HCT116 (cell line): ENCODE measurements around the gene ADH6. TPM values are rescaled to one million over a fixed set of nuclear protein-coding genes. Genes with fewer than 3 reads are reported as not detected.

Experiments
- ATAC-seq: fragments of 200-7000 bp; cut with Tn5 transposase; 2 replicates; pipeline ENCODE4 v1.9.1; 2020; ENCODE audit warnings: mild to moderate bottlenecking, moderate library complexity
- BruUV-seq: library from RNA; stranded (reverse); fragments of 400-500 nt; replicated peaks from 2 replicates; lab custom pipeline; 2021; lab: Mats Ljungman, UMichigan
- CTCF ChIA-PET: fragments of 300-600 bp; sonication (Branson Sonifier 250); formaldehyde crosslinking; loops from one replicate; lab custom pipeline; 2021; ENCODE audit warnings: antibody characterized with exemption; lab: Charles Lee
- POLR2A ChIA-PET: fragments of 300-600, 350-600 bp; sonication (Branson Sonifier 250); formaldehyde crosslinking; loops from one replicate; lab custom pipeline; 2021; ENCODE audit warnings: antibody characterized with exemption; lab: Charles Lee
- RAD21 ChIA-PET, 2 experiments: fragments of 300-600 bp; sonication (Branson Sonifier 250); formaldehyde crosslinking; loops; one replicate each; lab custom pipeline; 2023; ENCODE audit warnings: low total read pairs in 2 of 2; ENCODE audit not compliant: uncharacterized antibody in 2 of 2, unreplicated experiment in 2 of 2, low non-redundant PET in 1 of 2; lab: Charles Lee
- DNase-seq: peaks from one replicate; pipeline ENCODE4 v3.0.0-alpha.2; 2010; ENCODE audit warnings: low read depth, low spot score
- H2AFZ ChIP-seq: fragments of 200-600 bp; shearing (Covaris generic), sonication (generic); 2 replicates; pipeline ENCODE4 v1.6.1; 2017; ENCODE audit warnings: low read depth, mixed run types, mixed read lengths, antibody characterized with exemption, low read length; ENCODE audit not compliant: poor library complexity, severe bottlenecking
- H3K27ac ChIP-seq: 2 replicates; pipeline ENCODE4 v1.5.1; 2012; ENCODE audit warnings: low read depth, low read length
- H3K27me3 ChIP-seq: fragments of 200-600 bp; sonication (generic); 2 replicates; pipeline ENCODE4 v1.6.1; 2016; ENCODE audit warnings: mixed run types, low read length, mixed read lengths; ENCODE audit not compliant: insufficient read depth
- H3K36me3 ChIP-seq, 2 experiments: fragments of 200-500 bp in 1 of 2; fragments of 200-600 bp in 1 of 2; sonication (Bioruptor generic) in 1 of 2; sonication (generic) in 1 of 2; 2 replicates each; pipeline versions ENCODE4 v1.5.1 to v1.6.1; 2014 to 2016; ENCODE audit warnings: low read length in 2 of 2, inconsistent platforms in 1 of 2, mixed read lengths in 1 of 2, mixed run types in 1 of 2; ENCODE audit not compliant: insufficient read depth in 2 of 2, control insufficient read depth in 1 of 2
- H3K4me1 ChIP-seq, 2 experiments: fragments of 200-600 bp in 1 of 2; sonication (generic) in 1 of 2; 2 replicates each; pipeline versions ENCODE4 v1.5.1 to v1.6.1; 2012 to 2017; ENCODE audit warnings: low read length in 2 of 2, inconsistent platforms in 1 of 2, mild to moderate bottlenecking in 1 of 2, mixed read lengths in 1 of 2, mixed run types in 1 of 2, moderate library complexity in 1 of 2; ENCODE audit not compliant: insufficient read depth in 2 of 2, control insufficient read depth in 1 of 2
- H3K4me2 ChIP-seq: fragments of 200-600 bp; sonication (generic); 2 replicates; pipeline ENCODE4 v1.6.1; 2017; ENCODE audit warnings: mixed run types, low read length, mixed read lengths
- H3K4me3 ChIP-seq, 2 experiments: fragments of 200-600 bp in 1 of 2; sonication (generic) in 1 of 2; replicated peaks in 1 of 2; 2 replicates each; pipeline ENCODE4 v1.5.1; 2011 to 2016; ENCODE audit warnings: low read length in 2 of 2, control low read depth in 1 of 2, low read depth in 1 of 2, mild to moderate bottlenecking in 1 of 2, mixed read lengths in 1 of 2, mixed run types in 1 of 2
- H3K79me2 ChIP-seq: fragments of 200-600 bp; sonication (generic); 2 replicates; pipeline ENCODE4 v1.6.1; 2017; ENCODE audit warnings: mild to moderate bottlenecking, mixed run types, low read length, moderate library complexity, mixed read lengths; ENCODE audit not compliant: insufficient read depth
- H3K9ac ChIP-seq: fragments of 200-600 bp; sonication (generic); 2 replicates; pipeline ENCODE4 v1.6.1; 2016; ENCODE audit warnings: low read length, mixed read lengths
- H3K9me2 ChIP-seq: fragments of 200-600 bp; sonication (generic), shearing (Covaris generic); 2 replicates; pipeline ENCODE4 v1.6.1; 2017; ENCODE audit warnings: mixed run types, mild to moderate bottlenecking, moderate library complexity; ENCODE audit not compliant: insufficient read depth
- H3K9me3 ChIP-seq, 2 experiments: fragments of 200-500 bp in 1 of 2; fragments of 200-600 bp in 1 of 2; sonication (Bioruptor generic) in 1 of 2; sonication (generic) in 1 of 2; 2 replicates each; pipeline ENCODE4 v1.6.1; 2014 to 2017; ENCODE audit warnings: low read length in 2 of 2, mixed read lengths in 2 of 2, inconsistent platforms in 1 of 2, low read depth in 1 of 2, mild to moderate bottlenecking in 1 of 2, mixed run types in 1 of 2, moderate library complexity in 1 of 2; ENCODE audit not compliant: control insufficient read depth in 1 of 2, insufficient read depth in 1 of 2
- H4K20me1 ChIP-seq: fragments of 200-600 bp; sonication (generic), shearing (Covaris generic); 2 replicates; pipeline ENCODE4 v1.6.1; 2017; ENCODE audit warnings: mixed run types, mild to moderate bottlenecking, moderate library complexity; ENCODE audit not compliant: insufficient read depth
- CBX3 ChIP-seq: IDR thresholded peaks from 2 replicates; pipeline ENCODE4 v1.6.1; 2012; ENCODE audit warnings: low read depth
- CEBPB ChIP-seq: IDR thresholded peaks from 2 replicates; pipeline ENCODE4 v1.6.1; 2012; ENCODE audit warnings: low read depth
- EZH2 ChIP-seq: fragments of 200-600 bp; sonication (generic); IDR thresholded peaks from 2 replicates; pipeline ENCODE4 v1.6.1; 2017; ENCODE audit warnings: antibody characterized with exemption, mixed run types
- EZH2phosphoT487 ChIP-seq: fragments of 200-600 bp; IDR thresholded peaks from 2 replicates; pipeline ENCODE4 v1.6.1; 2018; ENCODE audit warnings: antibody characterized with exemption, borderline replicate concordance
- FOSL1 ChIP-seq: IDR thresholded peaks from 2 replicates; pipeline ENCODE4 v1.6.1; 2012; ENCODE audit warnings: low read depth
- JUND ChIP-seq: IDR thresholded peaks from 2 replicates; pipeline ENCODE4 v1.6.1; 2012
- MAX ChIP-seq: IDR thresholded peaks from 2 replicates; pipeline ENCODE4 v1.6.1; 2012
- POLR2A ChIP-seq: IDR thresholded peaks from 2 replicates; pipeline ENCODE4 v1.7.0; 2011; ENCODE audit warnings: borderline replicate concordance; ENCODE audit not compliant: insufficient read depth, insufficient read length; ENCODE audit errors: extremely low read depth
- POLR2AphosphoS5 ChIP-seq: IDR thresholded peaks from 2 replicates; pipeline ENCODE4 v1.6.1; 2011; ENCODE audit warnings: mild to moderate bottlenecking, low read depth, low read length, moderate library complexity
- RAD21 ChIP-seq: IDR thresholded peaks from 2 replicates; pipeline ENCODE4 v1.6.1; 2012; ENCODE audit warnings: low read depth, mild to moderate bottlenecking
- REST ChIP-seq: IDR thresholded peaks from 2 replicates; pipeline ENCODE4 v1.6.1; 2012; ENCODE audit warnings: low read depth
- SP1 ChIP-seq: IDR thresholded peaks from 2 replicates; pipeline ENCODE4 v1.6.1; 2012; ENCODE audit warnings: low read depth
- SRF ChIP-seq: IDR thresholded peaks from 2 replicates; pipeline ENCODE4 v1.6.1; 2012; ENCODE audit warnings: low read depth
- TCF7L2 ChIP-seq: IDR thresholded peaks from 2 replicates; pipeline ENCODE4 v1.7.0; 2011; ENCODE audit warnings: borderline replicate concordance, inconsistent platforms; ENCODE audit not compliant: insufficient read depth, insufficient read length; ENCODE audit errors: extremely low read depth
- YY1 ChIP-seq: IDR thresholded peaks from 2 replicates; pipeline ENCODE4 v1.6.1; 2011; ENCODE audit warnings: low read length, low read depth, moderate library complexity, mild to moderate bottlenecking; ENCODE audit not compliant: insufficient replicate concordance; ENCODE audit errors: extremely low read depth
- intact Hi-C: fragments of 100-400 bp; cut with micrococcal nuclease; formaldehyde crosslinking; loops from 2 replicates; pipeline ENCODE4 v1.10.0; 2022
- total RNA-seq: library from RNA; stranded (reverse); gene quantifications from one replicate; pipeline ENCODE4 v1.2.1, GENCODE V29; 2021; ENCODE audit not compliant: unreplicated experiment
- TF ChIP-seq, protein P1 (sequence below), 3 experiments: fragments of 200-600 bp in 1 of 3; sonication (generic) in 1 of 3; IDR thresholded peaks in 2 of 3; conservative IDR thresholded peaks in 1 of 3; 2 replicates each; pipeline ENCODE4 v1.5.1; 2012 to 2017; ENCODE audit warnings: low read depth in 2 of 3, low read length in 2 of 3, antibody characterized with exemption in 1 of 3, borderline replicate concordance in 1 of 3, control low read depth in 1 of 3, mild to moderate bottlenecking in 1 of 3, mixed read lengths in 1 of 3, mixed run types in 1 of 3, moderate library complexity in 1 of 3; ENCODE audit not compliant: insufficient read depth in 1 of 3

ADH6 gene
- total RNA-seq, 1 experiment from 2014 or later: not detected

DNA sequence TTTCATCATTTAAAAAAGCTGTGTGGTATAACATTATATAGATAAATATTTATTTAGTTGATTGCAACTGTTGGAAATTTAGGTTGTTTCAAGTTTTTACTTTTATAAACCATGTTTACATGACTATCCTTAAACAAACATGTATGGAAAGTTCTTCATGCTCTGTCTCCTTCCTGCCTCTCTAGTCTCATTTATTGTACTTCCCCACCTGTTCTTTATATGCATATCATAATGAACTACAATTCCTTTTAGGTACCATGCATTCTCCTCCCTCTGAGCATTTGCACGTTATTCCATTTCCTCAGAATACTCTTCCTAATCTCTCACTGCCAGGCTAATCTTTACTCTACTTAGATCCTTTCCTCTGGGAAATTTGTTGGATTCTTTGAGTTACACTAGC, 16.9 kb upstream of the ADH6 start (continued):
- TF ChIP-seq, protein P1, sequence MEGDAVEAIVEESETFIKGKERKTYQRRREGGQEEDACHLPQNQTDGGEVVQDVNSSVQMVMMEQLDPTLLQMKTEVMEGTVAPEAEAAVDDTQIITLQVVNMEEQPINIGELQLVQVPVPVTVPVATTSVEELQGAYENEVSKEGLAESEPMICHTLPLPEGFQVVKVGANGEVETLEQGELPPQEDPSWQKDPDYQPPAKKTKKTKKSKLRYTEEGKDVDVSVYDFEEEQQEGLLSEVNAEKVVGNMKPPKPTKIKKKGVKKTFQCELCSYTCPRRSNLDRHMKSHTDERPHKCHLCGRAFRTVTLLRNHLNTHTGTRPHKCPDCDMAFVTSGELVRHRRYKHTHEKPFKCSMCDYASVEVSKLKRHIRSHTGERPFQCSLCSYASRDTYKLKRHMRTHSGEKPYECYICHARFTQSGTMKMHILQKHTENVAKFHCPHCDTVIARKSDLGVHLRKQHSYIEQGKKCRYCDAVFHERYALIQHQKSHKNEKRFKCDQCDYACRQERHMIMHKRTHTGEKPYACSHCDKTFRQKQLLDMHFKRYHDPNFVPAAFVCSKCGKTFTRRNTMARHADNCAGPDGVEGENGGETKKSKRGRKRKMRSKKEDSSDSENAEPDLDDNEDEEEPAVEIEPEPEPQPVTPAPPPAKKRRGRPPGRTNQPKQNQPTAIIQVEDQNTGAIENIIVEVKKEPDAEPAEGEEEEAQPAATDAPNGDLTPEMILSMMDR (IDR thresholded peaks at IDR 0.05 in 2 of 3, conservative IDR thresholded peaks at IDR 0.05 in 1 of 3; ENCODE audit: borderline replicate concordance in 1 of 3, insufficient read depth in 1 of 3, low read depth in 2 of 3, low read length in 2 of 3): no peak
- TF ChIP-seq FOSL1: no peak
- no peak for TF ChIP-seq JUND
- no peak for TF ChIP-seq EZH2
- TF ChIP-seq POLR2A: no peak
- no peak for TF ChIP-seq SP1
- TF ChIP-seq YY1: no peak
- TF ChIP-seq TCF7L2: no peak
- TF ChIP-seq CEBPB: no peak
- TF ChIP-seq SRF: no peak
- no peak for TF ChIP-seq MAX

GRCh38 chr4:99234331-99235010, 15.4 kb upstream of the ADH6 start:
- ChIA-PET POLR2A (no interaction called here), RAD21 (no interaction called here), CTCF (no interaction called here)
- H3K4me1 ChIP-seq: no peaks in the 10 kb centered on the region
- no peaks in the 10 kb centered on the region for H3K79me2 ChIP-seq
- H2AFZ ChIP-seq: no peak overlapping the region
- intact Hi-C loops: no loop called here
- no peak for DNase-seq
- ATAC-seq: no peak
- no peak overlapping the region for H3K27ac ChIP-seq
- no peaks in the 10 kb centered on the region for H3K27me3 ChIP-seq
- no peak overlapping the region for H3K9ac ChIP-seq
- H3K4me3 ChIP-seq: no peak overlapping the region
- no TSS peak for BruUV-seq
- no peaks in the 10 kb centered on the region for H3K9me2 ChIP-seq
- H4K20me1 ChIP-seq: no peaks in the 10 kb centered on the region
- H3K4me2 ChIP-seq: no peak overlapping the region
- no peaks in the 10 kb centered on the region for H3K36me3 ChIP-seq
- TF ChIP-seq RAD21 (no peak), SRF (no peak), SP1 (no peak), EZH2phosphoT487 (no peak), POLR2A (no peak), REST (no peak), POLR2AphosphoS5 (no peak), CBX3 (no peak)
- TF ChIP-seq, protein P1 (IDR thresholded peaks at IDR 0.05 in 2 of 3, conservative IDR thresholded peaks at IDR 0.05 in 1 of 3; ENCODE audit: borderline replicate concordance in 1 of 3, insufficient read depth in 1 of 3, low read depth in 2 of 3, low read length in 2 of 3): no peak
- H3K9me3 ChIP-seq: no peaks in the 10 kb centered on the region
